ENCODE results near the gene MPV17. TPM values are rescaled to one million over a fixed set of nuclear protein-coding genes. Genes with fewer than 3 reads are reported as not detected.
A peak's percentile ranks its signal among the peaks of the same experiment; 100 is the strongest.

Gene MPV17
- total and polyA plus RNA-seq, 9 of the 15 experiments (the other 6 are each of a cell fraction or from before 2014, with no cell fraction given), result 54.7 to 140 (median 70.2) TPM

GRCh38 chr2:27370026-27370815 is 47.3 kb upstream of the MPV17 start, which contains the start of the genes EIF2B4 and SNX17 (continued):
- no peak; the same call in 1 of the 2 replicates for TF ChIP-seq USF2 (CRISPR knock-in tag; IDR thresholded peaks at IDR 0.05)
- TF ChIP-seq CBX3 (IDR thresholded peaks at IDR 0.05; ENCODE audit: borderline replicate concordance in 1 of 2, low read length in 2 of 2), result peak in 1 of 2 experiments; percentile 63; a peak in 1 of 3 replicates
- TF ChIP-seq HCFC1 (IDR thresholded peaks at IDR 0.05; ENCODE audit: low read depth, low read length), result peak; percentile 100
- no peak for TF ChIP-seq MBD1 (CRISPR knock-in tag; IDR thresholded peaks at IDR 0.05)
- peak; percentile 92 for TF ChIP-seq SAP30 (IDR thresholded peaks at IDR 0.05; ENCODE audit: borderline replicate concordance, insufficient read depth, low read depth, low read length, poor library complexity, severe bottlenecking)
- no peak for TF ChIP-seq SMAD1 (IDR thresholded peaks at IDR 0.05; ENCODE audit: low read depth, low read length, partially characterized antibody)
- TF ChIP-seq PHTF2 (CRISPR knock-in tag; IDR thresholded peaks at IDR 0.05), result no peak
- peak; percentile 73 for TF ChIP-seq ZBTB40 (IDR thresholded peaks at IDR 0.05)
- no peak; the same call in 1 of the 2 replicates for TF ChIP-seq ZBTB40 (CRISPR knock-in tag; IDR thresholded peaks at IDR 0.05)
- no peak for TF ChIP-seq SNRNP70 (optimal IDR thresholded peaks at IDR 0.05; ENCODE audit: low read depth, low read length)
- TF ChIP-seq ATF7 (IDR thresholded peaks at IDR 0.05), result peak; percentile 91
- TF ChIP-seq OTX1 (CRISPR knock-in tag; IDR thresholded peaks at IDR 0.05), result no peak
- peak; percentile 52; the same call in 1 of the 2 replicates for TF ChIP-seq MITF (IDR thresholded peaks at IDR 0.05)
- 0 out of 2 replicates have a peak, but pooled peaks have one; percentile 61 for TF ChIP-seq HDAC6 (IDR thresholded peaks at IDR 0.05; ENCODE audit: low read depth, low read length)

All from K562 (cell line).